ENCODE data around the gene SLC39A11.
"Not testable (repeated sequence)": the region's sequence is repeated elsewhere in the genome, so short reads cannot be mapped to it uniquely, and the experiment has no call there.

The SLC39A11 gene

GRCh38 chr17:73069841-73070240, 22.6 kb downstream of the SLC39A11 start:
- DNase-seq, result no peak

GRCh38 chr17:73069164-73069770, 23.2 kb downstream of the SLC39A11 start:
- DNase-seq, result no peak

- DNase-seq, result no peak
These were observed 23.9 kb downstream of the SLC39A11 start for GRCh38 chr17:73068322-73069153.

GRCh38 chr17:73067699-73068098, 24.8 kb downstream of the SLC39A11 start:
- not testable (repeated sequence) for DNase-seq

GRCh38 chr17:73067075-73067474, 25.4 kb downstream of the SLC39A11 start:
- DNase-seq, result no peak

GRCh38 chr17:73066148-73066884, 26.2 kb downstream of the SLC39A11 start:
- no peak for DNase-seq

- no peak for DNase-seq
These were observed 27.1 kb downstream of the SLC39A11 start for GRCh38 chr17:73065376-73065775.

GRCh38 chr17:73064084-73064938, 28.2 kb downstream of the SLC39A11 start:
- DNase-seq, result no peak

- DNase-seq, result no peak
These were observed 29.8 kb downstream of the SLC39A11 start for GRCh38 chr17:73062726-73063125.

- no peak for DNase-seq
These were observed 31.3 kb downstream of the SLC39A11 start for GRCh38 chr17:73061161-73061560.

GRCh38 chr17:73060721-73061120, 31.8 kb downstream of the SLC39A11 start:
- DNase-seq, result no peak

GRCh38 chr17:73059713-73060112, 32.8 kb downstream of the SLC39A11 start:
- not testable (repeated sequence) for DNase-seq

- DNase-seq, result no peak
These were observed 34.5 kb downstream of the SLC39A11 start for GRCh38 chr17:73058022-73058421.

- DNase-seq, result no peak
These were observed 35.3 kb downstream of the SLC39A11 start for GRCh38 chr17:73057196-73057595.

GRCh38 chr17:73052923-73053322, 39.6 kb downstream of the SLC39A11 start:
- no peak for DNase-seq

- DNase-seq, result no peak
These were observed 41.7 kb downstream of the SLC39A11 start for GRCh38 chr17:73050797-73051196.

GRCh38 chr17:73048170-73048569, 44.3 kb downstream of the SLC39A11 start:
- no peak for DNase-seq

GRCh38 chr17:73045724-73046123, 46.8 kb downstream of the SLC39A11 start:
- no peak for DNase-seq

GRCh38 chr17:73043686-73044581, 48.6 kb downstream of the SLC39A11 start:
- no peak for DNase-seq

GRCh38 chr17:73042809-73043685, 49.4 kb downstream of the SLC39A11 start:
- no peak for DNase-seq

- DNase-seq, result no peak
These were observed 50.3 kb downstream of the SLC39A11 start for GRCh38 chr17:73042225-73042624.

Data from CD4-positive, alpha-beta T cell treated with Interleukin-4 for 4 hours (primary cell).